Naive thymus-derived CD4-positive, alpha-beta T cell (primary cell): ENCODE measurements around the gene SIRPB2. TPM values are rescaled to one million over a fixed set of nuclear protein-coding genes. Genes with fewer than 3 reads are reported as not detected.

Experiments
- ATAC-seq: fragments of 150-1000 bp; cut with Tn5 transposase; 2 replicates; pipeline ENCODE4 v1.10.0; 2021; ENCODE audit warnings: mild to moderate bottlenecking, moderate library complexity
- CTCF ChIA-PET: fragments of 350-600 bp; sonication (Branson Sonifier 250); formaldehyde crosslinking; loops from one replicate; lab custom pipeline; 2021; ENCODE audit warnings: antibody characterized with exemption; lab: Charles Lee
- POLR2A ChIA-PET: fragments of 350-600 bp; sonication (Branson Sonifier 250); formaldehyde crosslinking; loops from one replicate; lab custom pipeline; 2021; ENCODE audit warnings: antibody characterized with exemption, inconsistent platforms; lab: Charles Lee
- DNase-seq, 9 donors: peaks; one replicate each; pipeline versions ENCODE4 v3.0.0 to v3.0.0-alpha.2; 2020 to 2022; ENCODE audit warnings: mixed read lengths in 1 of 9
- H3K27ac ChIP-seq: one replicate; pipeline ENCODE4 v1.7.0; 2013; ENCODE audit warnings: mild to moderate bottlenecking, low read depth, low read length, moderate library complexity
- H3K27me3 ChIP-seq, 2 donors: one replicate each; pipeline ENCODE4 v1.7.0; 2013; ENCODE audit warnings: low read length in 2 of 2, mild to moderate bottlenecking in 2 of 2, moderate library complexity in 2 of 2; ENCODE audit not compliant: control insufficient read depth in 2 of 2, insufficient read depth in 2 of 2
- H3K36me3 ChIP-seq, 3 experiments: 1 replicate in 2 of 3; 2 replicates in 1 of 3; pipeline ENCODE4 v1.7.0; 2013; ENCODE audit warnings: low read length in 3 of 3, mild to moderate bottlenecking in 3 of 3, moderate library complexity in 1 of 3; ENCODE audit not compliant: insufficient read depth in 3 of 3, control insufficient read depth in 2 of 3
- H3K4me1 ChIP-seq, 2 donors: one replicate each; pipeline ENCODE4 v1.7.0; 2013; ENCODE audit warnings: low read length in 2 of 2, mild to moderate bottlenecking in 2 of 2, moderate library complexity in 1 of 2; ENCODE audit not compliant: control insufficient read depth in 2 of 2, insufficient read depth in 2 of 2
- H3K4me3 ChIP-seq: 2 replicates; pipeline ENCODE4 v1.7.0; 2013; ENCODE audit warnings: mild to moderate bottlenecking, low read length
- H3K9me3 ChIP-seq, 3 experiments: 1 replicate in 2 of 3; 2 replicates in 1 of 3; pipeline ENCODE4 v1.7.0; 2013; ENCODE audit warnings: low read length in 3 of 3; ENCODE audit not compliant: control insufficient read depth in 2 of 3
- H3K27ac Mint-ChIP-seq, 9 donors: one replicate each; pipeline ENCODE4 v1.8.0; 2020 to 2022; ENCODE audit warnings: mixed read lengths in 9 of 9, mild to moderate bottlenecking in 8 of 9, moderate library complexity in 5 of 9, inconsistent platforms in 2 of 9
- H3K27me3 Mint-ChIP-seq, 5 donors: one replicate each; pipeline ENCODE4 v1.8.0; 2021 to 2022; ENCODE audit warnings: mixed read lengths in 5 of 5, mild to moderate bottlenecking in 1 of 5
- H3K36me3 Mint-ChIP-seq, 5 donors: one replicate each; pipeline ENCODE4 v1.8.0; 2020 to 2022; ENCODE audit warnings: mixed read lengths in 5 of 5, mild to moderate bottlenecking in 3 of 5, inconsistent platforms in 1 of 5
- H3K4me1 Mint-ChIP-seq, 7 donors: one replicate each; pipeline ENCODE4 v1.8.0; 2020 to 2022; ENCODE audit warnings: mixed read lengths in 7 of 7, mild to moderate bottlenecking in 3 of 7, inconsistent platforms in 1 of 7
- H3K4me3 Mint-ChIP-seq, 10 donors: one replicate each; pipeline ENCODE4 v1.8.0; 2020 to 2022; ENCODE audit warnings: mild to moderate bottlenecking in 10 of 10, mixed read lengths in 10 of 10, moderate library complexity in 6 of 10, inconsistent platforms in 2 of 10
- H3K9me3 Mint-ChIP-seq, 11 donors: one replicate each; pipeline ENCODE4 v1.8.0; 2020 to 2022; ENCODE audit warnings: mixed read lengths in 11 of 11, mild to moderate bottlenecking in 4 of 11, inconsistent platforms in 1 of 11, moderate library complexity in 1 of 11
- intact Hi-C, 2 donors: fragments of 100-400 bp; cut with micrococcal nuclease; formaldehyde crosslinking; loops; one replicate each; pipeline ENCODE4 v1.15.1; 2023
- polyA plus RNA-seq, 2 donors: library from polyadenylated mRNA; unstranded; fragments of 300-500 nt; fragmentation: Illumina TruSeq; gene quantifications; one replicate each; pipeline ENCODE4 v1.2.3, GENCODE V29; 2021
- total RNA-seq, 6 experiments: library from RNA in 5 of 6; stranded (reverse) in 5 of 6; gene quantifications; 1 replicate in 5 of 6; 2 replicates in 1 of 6; pipeline ENCODE4 v1.2.3 and lab custom pipeline; 2021 to 2026

SIRPB2 gene
- total and polyA plus RNA-seq, 7 experiments from 2014 or later: 0.07 to 29.0 (median 0.38) TPM; not detected in 2

GRCh38 chr20:1489764-1490436 lies 1.3 kb downstream of the SIRPB2 start:
- H3K27ac Mint-ChIP-seq: no peak overlapping the region
- DNase-seq (no peak), ATAC-seq (peak; percentile 72)
- H3K9me3 Mint-ChIP-seq: peaks cover 0 to 5% (median 0%) of the 10 kb centered on the region in 11 donors
- intact Hi-C loops: no loop called here
- H3K4me1 ChIP-seq: peaks cover 0 to 12% of the 10 kb centered on the region in 2 donors
- H3K27ac ChIP-seq: no peak overlapping the region
- no peaks in the 10 kb centered on the region for H3K27me3 ChIP-seq
- H3K9me3 ChIP-seq: no peaks in the 10 kb centered on the region
- no peaks in the 10 kb centered on the region for H3K36me3 Mint-ChIP-seq
- no peak overlapping the region for H3K4me3 ChIP-seq
- POLR2A ChIA-PET: interaction anchor here (1.0 kb wide), 1 partner anchor 32 kb away, joined by 3 read pairs; no protein-coding TSS in a partner anchor
- H3K4me1 Mint-ChIP-seq: peaks cover 13 to 26% (median 20%) of the 10 kb centered on the region in 7 donors
- CTCF ChIA-PET: no interaction called here
- peaks cover 5 to 47% (median 24%) of the 10 kb centered on the region in 5 donors for H3K27me3 Mint-ChIP-seq
- H3K36me3 ChIP-seq: no peaks in the 10 kb centered on the region
- no peak overlapping the region for H3K4me3 Mint-ChIP-seq

GRCh38 chr20:1489325-1489724 lies 1.9 kb downstream of the SIRPB2 start:
- Histone ChIP-seq H3K4me1 (peaks cover 0 to 12% of the 10 kb centered on the region in 2 donors), H3K4me3 (no peak overlapping the region), H3K27me3 (no peaks in the 10 kb centered on the region), H3K9me3 (no peaks in the 10 kb centered on the region), H3K36me3 (no peaks in the 10 kb centered on the region), H3K27ac (no peak overlapping the region)
- ChIA-PET CTCF (no interaction called here), POLR2A (interaction anchor here (1.0 kb wide), 1 partner anchor 32 kb away, joined by 3 read pairs; no protein-coding TSS in a partner anchor)
- no peak overlapping the region for H3K4me3 Mint-ChIP-seq
- peaks cover 5 to 49% (median 29%) of the 10 kb centered on the region in 5 donors for H3K27me3 Mint-ChIP-seq
- no peak overlapping the region for H3K27ac Mint-ChIP-seq
- DNase-seq (no peak), ATAC-seq (no peak)
- no peaks in the 10 kb centered on the region for H3K36me3 Mint-ChIP-seq
- H3K9me3 Mint-ChIP-seq: peaks cover 0 to 5% (median 0%) of the 10 kb centered on the region in 11 donors
- peaks cover 12 to 26% (median 20%) of the 10 kb centered on the region in 7 donors for H3K4me1 Mint-ChIP-seq
- intact Hi-C loops: no loop called here

GRCh38 chr20:1486566-1486965 lies 4.7 kb downstream of the SIRPB2 start:
- peaks cover 0 to 2% of the 10 kb centered on the region in 2 donors for H3K4me1 ChIP-seq
- Mint-ChIP-seq H3K9me3 (no peaks in the 10 kb centered on the region), H3K4me3 (no peak overlapping the region), H3K4me1 (peaks cover 2 to 8% (median 6%) of the 10 kb centered on the region in 7 donors), H3K27me3 (peaks cover 24 to 68% (median 39%) of the 10 kb centered on the region in 5 donors), H3K36me3 (no peaks in the 10 kb centered on the region), H3K27ac (no peak overlapping the region)
- no peak overlapping the region for H3K27ac ChIP-seq
- DNase-seq (no peak), ATAC-seq (no peak)
- intact Hi-C loops: no loop called here
- H3K27me3 ChIP-seq: no peaks in the 10 kb centered on the region
- H3K4me3 ChIP-seq: no peak overlapping the region
- ChIA-PET POLR2A (no interaction called here), CTCF (no interaction called here)
- H3K36me3 ChIP-seq: no peaks in the 10 kb centered on the region
- H3K9me3 ChIP-seq: no peaks in the 10 kb centered on the region

- intact Hi-C loops: no loop called here
- POLR2A ChIA-PET: no interaction called here
- Mint-ChIP-seq H3K4me1 (peaks cover 0 to 7% (median 0%) of the 10 kb centered on the region in 7 donors), H3K27ac (no peak overlapping the region), H3K4me3 (no peak overlapping the region), H3K9me3 (no peaks in the 10 kb centered on the region), H3K27me3 (peaks cover 28 to 72% (median 46%) of the 10 kb centered on the region in 5 donors), H3K36me3 (no peaks in the 10 kb centered on the region)
- no peaks in the 10 kb centered on the region for H3K4me1 ChIP-seq
- H3K27ac ChIP-seq: no peak overlapping the region
- CTCF ChIA-PET: interaction anchor here (0.8 kb wide), 1 partner anchor 19 kb away, joined by 4 read pairs; no protein-coding TSS in a partner anchor
- H3K4me3 ChIP-seq: no peak overlapping the region
- H3K9me3 ChIP-seq: no peaks in the 10 kb centered on the region
- H3K27me3 ChIP-seq: no peaks in the 10 kb centered on the region
- no peak for DNase-seq
- no peaks in the 10 kb centered on the region for H3K36me3 ChIP-seq
- no peak for ATAC-seq
Observed at GRCh38 chr20:1484438-1485116, 6.6 kb downstream of the SIRPB2 start.

GRCh38 chr20:1479831-1480595 lies 11.2 kb downstream of the SIRPB2 start:
- ATAC-seq (no peak), DNase-seq (no peak)
- H3K27ac Mint-ChIP-seq: no peak overlapping the region
- H3K4me3 ChIP-seq: no peak overlapping the region
- H3K9me3 ChIP-seq: no peaks in the 10 kb centered on the region
- ChIA-PET CTCF (no interaction called here), POLR2A (no interaction called here)
- H3K27ac ChIP-seq: no peak overlapping the region
- H3K36me3 ChIP-seq: no peaks in the 10 kb centered on the region
- no peaks in the 10 kb centered on the region for H3K4me1 ChIP-seq
- H3K4me3 Mint-ChIP-seq: no peak overlapping the region
- H3K4me1 Mint-ChIP-seq: peaks cover 0 to 7% (median 0%) of the 10 kb centered on the region in 7 donors
- H3K36me3 Mint-ChIP-seq: no peaks in the 10 kb centered on the region
- H3K9me3 Mint-ChIP-seq: peaks cover 0 to 2% (median 0%) of the 10 kb centered on the region in 11 donors
- H3K27me3 Mint-ChIP-seq: peaks cover 23 to 42% (median 24%) of the 10 kb centered on the region in 5 donors
- no peaks in the 10 kb centered on the region for H3K27me3 ChIP-seq
- intact Hi-C loops: no loop called here

- intact Hi-C loops: no loop called here
- Histone ChIP-seq H3K27ac (no peak overlapping the region), H3K36me3 (no peaks in the 10 kb centered on the region), H3K4me3 (no peak overlapping the region), H3K27me3 (no peaks in the 10 kb centered on the region), H3K4me1 (no peaks in the 10 kb centered on the region), H3K9me3 (no peaks in the 10 kb centered on the region)
- Mint-ChIP-seq H3K27me3 (peaks cover 9 to 28% (median 20%) of the 10 kb centered on the region in 5 donors), H3K9me3 (peaks cover 0 to 2% (median 0%) of the 10 kb centered on the region in 11 donors), H3K4me3 (no peak overlapping the region), H3K4me1 (peaks cover 0 to 5% (median 0%) of the 10 kb centered on the region in 7 donors), H3K36me3 (no peaks in the 10 kb centered on the region), H3K27ac (peak overlapping the region in 1 of 9 donors; percentile 46)
- CTCF ChIA-PET: no interaction called here
- POLR2A ChIA-PET: no interaction called here
- DNase-seq (no peak), ATAC-seq (no peak)
Observed at GRCh38 chr20:1478566-1478965, 12.7 kb downstream of the SIRPB2 start.
